Measurements from ENCODE around the gene CCDC149.

The CCDC149 gene

DNA sequence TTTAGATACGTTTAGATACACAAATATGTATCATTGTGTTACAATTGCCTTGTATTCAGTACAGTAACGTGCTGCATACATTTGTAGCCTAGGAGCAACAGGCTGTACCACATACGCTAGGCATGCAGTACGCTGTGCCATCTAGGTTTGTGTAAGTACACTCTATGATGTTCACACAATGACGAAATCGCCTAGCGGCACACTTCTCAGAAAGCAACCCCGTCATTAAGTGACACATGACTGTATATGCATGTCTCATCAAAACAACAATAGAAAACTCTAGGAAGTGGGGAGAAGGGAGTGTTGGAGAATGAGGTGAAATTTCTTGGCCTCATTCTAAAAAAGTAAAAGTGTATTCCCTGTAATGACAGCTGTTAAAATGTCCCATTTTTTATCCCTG, 32.7 kb downstream of the CCDC149 start:
- intact Hi-C loops (cut with DNase I; ENCODE audit: low total_unique reads): no loop called here
- Histone ChIP-seq H3K27ac (no peak overlapping the region), H3K4me3 (no peak overlapping the region), H3K27me3 (no peaks in the 10 kb centered on the region), H3K36me3 (peaks cover 0 to 7% (median 1%) of the 10 kb centered on the region in 3 donors), H3K4me1 (peaks cover 0 to 6% (median 0%) of the 10 kb centered on the region in 4 donors), H3K9me3 (no peaks in the 10 kb centered on the region)
- no peak for DNase-seq
- TF ChIP-seq, protein P1, sequence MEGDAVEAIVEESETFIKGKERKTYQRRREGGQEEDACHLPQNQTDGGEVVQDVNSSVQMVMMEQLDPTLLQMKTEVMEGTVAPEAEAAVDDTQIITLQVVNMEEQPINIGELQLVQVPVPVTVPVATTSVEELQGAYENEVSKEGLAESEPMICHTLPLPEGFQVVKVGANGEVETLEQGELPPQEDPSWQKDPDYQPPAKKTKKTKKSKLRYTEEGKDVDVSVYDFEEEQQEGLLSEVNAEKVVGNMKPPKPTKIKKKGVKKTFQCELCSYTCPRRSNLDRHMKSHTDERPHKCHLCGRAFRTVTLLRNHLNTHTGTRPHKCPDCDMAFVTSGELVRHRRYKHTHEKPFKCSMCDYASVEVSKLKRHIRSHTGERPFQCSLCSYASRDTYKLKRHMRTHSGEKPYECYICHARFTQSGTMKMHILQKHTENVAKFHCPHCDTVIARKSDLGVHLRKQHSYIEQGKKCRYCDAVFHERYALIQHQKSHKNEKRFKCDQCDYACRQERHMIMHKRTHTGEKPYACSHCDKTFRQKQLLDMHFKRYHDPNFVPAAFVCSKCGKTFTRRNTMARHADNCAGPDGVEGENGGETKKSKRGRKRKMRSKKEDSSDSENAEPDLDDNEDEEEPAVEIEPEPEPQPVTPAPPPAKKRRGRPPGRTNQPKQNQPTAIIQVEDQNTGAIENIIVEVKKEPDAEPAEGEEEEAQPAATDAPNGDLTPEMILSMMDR (IDR thresholded peaks at IDR 0.05): no peak

DNA sequence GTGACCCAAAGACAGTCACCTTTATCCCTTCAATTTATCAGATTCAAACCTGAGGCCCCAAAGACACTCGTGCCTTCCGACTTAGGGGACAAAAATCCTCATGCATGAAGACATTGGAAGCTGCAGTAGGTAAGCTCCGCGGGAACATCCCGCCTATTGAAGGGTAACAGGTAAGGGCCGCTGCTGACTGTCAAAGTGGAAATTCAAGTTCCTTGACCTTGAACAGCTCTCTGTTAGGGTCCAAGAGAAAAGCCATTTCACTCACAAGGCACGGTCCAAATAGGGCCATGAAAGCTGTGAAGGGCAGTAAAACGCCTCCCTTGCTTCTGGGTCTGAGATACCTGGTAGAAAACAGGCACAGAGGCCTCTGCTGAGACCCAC, 34.2 kb downstream of the CCDC149 start:
- Histone ChIP-seq H3K9me3 (no peaks in the 10 kb centered on the region), H3K27me3 (no peaks in the 10 kb centered on the region), H3K36me3 (peaks cover 3 to 17% (median 12%) of the 10 kb centered on the region in 3 donors), H3K4me1 (peaks cover 0 to 6% (median 0%) of the 10 kb centered on the region in 4 donors), H3K27ac (no peak overlapping the region), H3K4me3 (no peak overlapping the region)
- DNase-seq: no peak
- intact Hi-C loops (cut with DNase I; ENCODE audit: low total_unique reads): no loop called here
- TF ChIP-seq, protein P1 (IDR thresholded peaks at IDR 0.05): no peak

- TF ChIP-seq, protein P1 (IDR thresholded peaks at IDR 0.05): no peak
- intact Hi-C loops (cut with DNase I; ENCODE audit: low total_unique reads): no loop called here
- Histone ChIP-seq H3K27me3 (no peaks in the 10 kb centered on the region), H3K36me3 (peaks cover 9 to 21% (median 18%) of the 10 kb centered on the region in 3 donors), H3K27ac (no peak overlapping the region), H3K4me1 (peaks cover 0 to 6% (median 0%) of the 10 kb centered on the region in 4 donors), H3K4me3 (no peak overlapping the region), H3K9me3 (no peaks in the 10 kb centered on the region)
- no peak for DNase-seq
Observed at GRCh38 chr4:24877868-24878635, 34.8 kb downstream of the CCDC149 start.

- no peak for DNase-seq
- H3K4me1 ChIP-seq: peaks cover 0 to 6% (median 0%) of the 10 kb centered on the region in 4 donors
- TF ChIP-seq, protein P1 (IDR thresholded peaks at IDR 0.05): no peak
- peaks cover 17 to 33% (median 28%) of the 10 kb centered on the region in 3 donors for H3K36me3 ChIP-seq
- no peaks in the 10 kb centered on the region for H3K27me3 ChIP-seq
- intact Hi-C loops (cut with DNase I; ENCODE audit: low total_unique reads): no loop called here
- no peaks in the 10 kb centered on the region for H3K9me3 ChIP-seq
- no peak overlapping the region for H3K4me3 ChIP-seq
- no peak overlapping the region for H3K27ac ChIP-seq
Observed at GRCh38 chr4:24876431-24876830, 36.4 kb downstream of the CCDC149 start.

GRCh38 chr4:24872720-24873119, 40.1 kb downstream of the CCDC149 start:
- intact Hi-C loops (cut with DNase I; ENCODE audit: low total_unique reads): no loop called here

More at GRCh38 chr4:24872720-24873119, 40.1 kb downstream of the CCDC149 start:
- Histone ChIP-seq H3K4me3 (no peak overlapping the region), H3K9me3 (no peaks in the 10 kb centered on the region), H3K27me3 (no peaks in the 10 kb centered on the region), H3K36me3 (peaks cover 25 to 62% (median 46%) of the 10 kb centered on the region in 3 donors), H3K27ac (no peak overlapping the region), H3K4me1 (no peaks in the 10 kb centered on the region)
- DNase-seq: no peak
- TF ChIP-seq, protein P1 (IDR thresholded peaks at IDR 0.05): no peak
